Measurements from ENCODE around the gene PARVB.
"Not testable (repeated sequence)": the region's sequence is repeated elsewhere in the genome, so short reads cannot be mapped to it uniquely, and the experiment has no call there.

Gene PARVB

DNA sequence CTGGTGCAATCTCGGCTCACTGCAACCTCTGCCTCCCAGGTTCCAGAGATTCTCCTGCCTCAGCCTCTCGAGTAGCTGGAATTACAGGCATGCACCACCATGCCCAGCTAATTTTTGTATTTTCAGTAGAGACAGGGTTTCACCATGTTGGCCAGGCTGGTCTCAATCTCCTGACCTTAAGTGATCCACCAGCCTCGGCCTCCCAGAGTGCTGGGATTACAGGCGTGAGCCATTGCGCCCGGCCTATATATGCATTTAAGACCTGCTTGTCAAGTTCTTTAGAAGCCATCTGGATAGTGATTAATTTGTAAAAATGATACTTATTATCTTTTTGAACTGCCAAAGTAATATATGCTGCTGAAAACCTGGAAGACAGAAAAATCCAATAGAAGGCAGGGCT lies 86.6 kb downstream of the PARVB start:
- DNase-seq (ENCODE audit: low read depth): not testable (repeated sequence)

DNA sequence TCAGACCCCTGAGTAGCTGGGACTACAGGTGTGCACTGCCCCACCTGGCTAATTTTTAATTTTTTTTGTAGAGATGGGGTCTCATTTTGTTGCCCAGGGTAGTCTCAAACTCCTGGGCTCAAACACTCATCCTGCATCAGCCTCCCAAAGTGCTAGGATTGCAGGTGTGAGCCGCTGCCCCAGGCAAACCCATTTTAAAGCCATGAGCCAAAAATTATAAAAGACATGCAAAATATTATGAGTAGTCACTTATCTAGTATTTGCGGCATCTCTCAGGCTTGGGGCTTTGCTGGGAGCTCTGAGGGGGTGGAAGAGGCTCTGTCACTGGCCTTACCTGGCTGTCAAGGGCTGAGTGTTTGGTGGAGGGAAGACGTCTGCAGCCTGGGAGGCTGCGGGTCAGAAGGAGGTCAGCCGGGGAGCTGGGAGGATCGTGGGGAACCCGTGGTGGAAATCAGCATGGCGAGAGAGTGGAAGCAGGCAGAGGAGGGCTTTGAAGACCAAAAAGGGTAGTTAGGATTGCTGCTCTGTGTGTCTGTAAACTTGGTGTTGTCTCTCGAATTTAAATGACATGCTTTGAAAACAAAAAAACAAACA lies 87.6 kb downstream of the PARVB start:
- DNase-seq (ENCODE audit: low read depth): no peak

DNA sequence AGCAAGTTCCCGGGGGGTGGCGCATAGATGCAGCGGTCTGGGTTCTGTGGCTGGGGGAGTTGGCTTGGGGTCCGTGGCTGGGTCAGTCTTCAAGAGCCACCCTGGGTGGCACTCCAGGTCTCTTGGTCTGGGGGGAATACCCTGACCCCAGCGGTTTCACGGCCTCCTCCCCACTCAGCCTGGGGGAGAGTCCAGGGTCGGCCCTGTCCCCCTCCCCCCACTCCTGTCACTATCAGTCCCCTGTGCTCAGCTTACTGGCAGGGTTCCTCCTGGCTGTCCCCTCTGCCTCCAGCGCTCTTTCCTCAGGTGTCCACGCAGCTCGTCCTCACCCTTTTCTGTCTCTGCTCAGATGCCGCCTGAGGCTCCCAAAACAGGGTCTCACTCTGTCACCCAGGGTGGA lies 88.1 kb downstream of the PARVB start:
- DNase-seq (ENCODE audit: low read depth): no peak

DNA sequence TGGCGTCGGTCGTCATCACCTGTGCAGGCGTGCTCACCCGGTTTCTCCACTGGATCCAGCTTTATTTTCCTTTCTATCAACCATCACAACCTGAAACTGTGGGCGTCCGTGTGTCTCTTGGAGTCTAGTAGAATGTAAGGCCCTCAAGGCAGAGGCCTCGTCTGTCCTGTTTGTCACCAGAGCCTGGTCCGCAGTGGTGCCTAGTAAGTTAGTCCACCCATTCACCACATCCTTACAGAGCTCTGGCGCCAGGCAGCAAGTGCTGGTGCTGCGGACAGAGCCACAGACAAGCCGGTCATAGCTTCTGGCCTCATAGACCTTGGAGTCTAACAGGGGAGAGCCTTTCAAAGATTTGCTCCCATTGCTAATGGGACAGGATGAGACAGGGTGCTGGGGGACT lies 92.2 kb downstream of the PARVB start:
- DNase-seq (ENCODE audit: low read depth): no peak

DNA sequence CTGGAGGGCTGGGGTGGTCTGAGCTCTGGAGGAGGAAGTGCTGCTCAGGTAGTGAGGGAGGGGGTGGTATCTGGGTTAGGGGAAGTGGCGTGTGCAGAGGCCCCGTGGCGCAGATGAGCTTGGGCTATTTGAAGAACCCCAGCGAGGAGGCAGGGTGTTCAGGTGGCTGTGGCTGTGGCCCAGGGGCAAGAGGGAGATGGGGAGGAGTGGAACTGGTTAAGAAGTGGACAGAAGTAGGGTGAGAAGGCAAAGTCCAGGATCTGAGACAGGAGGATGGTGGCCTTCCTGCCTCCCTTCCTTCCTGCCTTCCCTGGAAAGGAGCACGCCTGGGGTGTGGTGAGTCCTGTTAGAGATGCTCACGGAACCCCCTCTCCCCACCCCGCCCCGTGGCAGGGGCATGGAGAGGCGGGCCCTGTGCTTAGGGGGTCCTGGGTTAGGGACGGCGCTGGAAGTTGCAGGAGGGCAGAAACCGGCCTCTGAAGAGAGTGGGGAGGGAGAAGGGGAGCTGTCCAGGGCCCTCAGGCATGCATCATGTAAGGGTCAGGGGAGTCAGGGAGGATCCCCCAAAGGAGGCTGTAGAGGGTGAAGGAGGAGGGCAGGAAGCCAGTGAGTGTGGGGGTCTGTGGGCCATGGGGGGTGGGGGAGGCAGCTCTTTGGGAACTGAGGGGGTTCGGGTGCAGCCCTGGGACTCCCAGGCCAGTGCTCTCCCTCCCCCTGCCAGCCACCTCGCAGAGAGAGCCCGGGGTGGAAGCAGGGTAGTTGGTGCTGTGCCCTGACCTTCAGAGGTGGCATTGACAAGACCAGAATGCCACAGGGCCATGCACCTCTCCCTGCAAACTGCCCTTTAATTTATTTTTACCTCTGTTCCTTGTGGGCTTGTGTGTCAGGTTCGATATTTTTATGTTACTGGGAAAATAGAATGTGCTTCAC lies 92.9 kb downstream of the PARVB start:
- no peak for DNase-seq (ENCODE audit: low read depth)

DNA sequence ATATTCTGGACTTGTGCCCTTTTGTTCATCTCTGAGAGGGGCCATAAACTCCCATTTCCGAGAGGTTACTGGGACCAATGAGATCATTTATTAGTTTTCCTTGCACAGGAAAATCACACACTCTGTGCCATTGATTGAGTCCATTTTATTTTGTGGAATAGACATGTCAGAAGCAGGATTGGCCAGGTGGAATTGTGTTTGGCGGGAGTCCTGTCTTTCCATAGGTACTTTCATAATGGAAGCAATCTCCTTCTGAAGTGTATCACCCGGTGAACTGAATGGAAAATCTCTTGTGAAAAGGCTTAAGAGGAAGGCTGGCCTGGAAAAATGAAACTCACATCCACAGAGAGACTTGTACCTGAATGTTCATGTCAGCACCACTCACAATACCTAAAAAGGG lies 93.6 kb downstream of the PARVB start:
- no peak for DNase-seq (ENCODE audit: low read depth)

DNA sequence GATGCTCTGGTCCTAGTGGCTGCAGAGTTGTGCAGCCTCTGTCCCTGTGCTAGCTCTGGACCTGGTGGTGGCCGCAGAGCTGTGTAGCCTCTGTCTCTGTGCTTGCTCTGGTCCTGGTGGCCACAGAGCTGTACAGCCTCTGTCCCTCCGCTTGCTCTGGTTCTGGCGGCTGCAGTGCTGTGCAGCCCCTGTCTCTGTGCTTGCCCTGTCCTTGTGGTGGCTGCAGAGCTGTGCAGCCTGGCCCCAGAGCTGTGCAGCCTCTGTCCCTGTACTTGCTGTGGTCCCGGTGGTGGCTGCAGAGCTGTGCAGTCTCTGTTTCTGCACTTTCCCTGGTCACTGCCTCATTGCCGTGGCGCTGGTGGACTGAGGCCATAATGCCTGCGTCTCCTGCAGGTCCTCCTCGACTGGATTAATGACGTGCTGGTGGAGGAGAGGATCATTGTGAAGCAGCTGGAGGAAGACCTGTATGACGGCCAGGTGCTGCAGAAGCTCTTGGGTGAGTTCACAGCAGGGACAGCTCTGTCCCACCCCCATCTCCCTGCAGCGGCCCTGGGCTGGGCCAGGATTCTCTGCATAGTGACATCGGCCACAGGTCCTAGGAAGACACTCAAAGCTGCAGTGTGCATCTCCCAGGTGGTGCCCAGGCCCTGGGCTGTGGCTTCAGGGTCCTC lies 94.7 kb downstream of the PARVB start:
- no peak for DNase-seq (ENCODE audit: low read depth)

DNA sequence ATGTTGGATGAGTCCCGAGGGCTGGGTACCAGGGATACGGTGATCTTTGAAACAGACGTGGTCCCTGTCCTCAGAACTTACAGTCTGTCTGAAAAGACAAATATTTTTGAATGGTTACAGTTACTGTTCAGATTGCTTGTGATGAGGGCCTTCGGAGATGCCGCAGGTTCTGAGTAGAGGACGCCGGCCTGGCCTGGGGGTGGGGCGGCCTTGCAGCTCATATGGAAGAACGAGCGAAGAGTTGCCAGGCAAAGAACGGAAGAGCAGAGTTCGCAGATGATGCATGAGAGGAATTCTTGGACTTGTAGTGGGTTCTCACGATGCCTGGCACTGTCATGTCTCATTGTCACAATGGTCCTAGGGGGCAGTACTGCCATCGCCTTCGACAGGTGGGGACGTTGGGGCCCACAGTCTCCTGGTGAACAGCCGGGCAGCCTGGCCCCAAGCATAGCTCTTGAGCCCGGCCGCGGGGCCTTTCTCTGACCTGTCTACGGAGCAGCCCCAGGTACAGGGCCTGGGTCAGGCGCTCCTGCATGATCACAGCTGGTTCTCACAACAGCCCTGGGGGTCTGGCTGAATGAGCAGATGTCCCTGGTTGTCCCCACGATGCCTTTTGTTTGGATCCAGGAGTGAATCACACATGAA lies 95.7 kb downstream of the PARVB start:
- DNase-seq (ENCODE audit: low read depth): no peak

DNA sequence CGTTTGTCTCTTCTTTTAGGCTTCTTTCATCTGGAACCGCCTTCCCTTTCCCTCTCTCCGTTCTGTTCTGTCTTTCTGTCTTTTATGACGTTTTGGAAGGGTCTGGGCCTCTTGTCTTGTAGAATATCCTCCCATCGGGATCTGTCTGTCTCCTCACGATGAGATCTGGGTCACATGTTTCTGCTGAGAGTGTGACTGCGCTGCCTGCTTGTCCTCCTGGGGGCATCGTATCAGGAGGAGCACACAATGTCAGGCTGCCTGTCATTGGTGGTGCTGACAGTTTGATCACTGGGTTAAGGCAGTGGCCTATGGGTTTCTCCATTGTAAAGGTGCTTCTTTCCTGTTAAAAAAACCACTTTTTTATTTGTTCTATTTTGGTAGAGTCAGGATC lies 96.2 kb downstream of the PARVB start:
- no peak for DNase-seq (ENCODE audit: low read depth)

DNA sequence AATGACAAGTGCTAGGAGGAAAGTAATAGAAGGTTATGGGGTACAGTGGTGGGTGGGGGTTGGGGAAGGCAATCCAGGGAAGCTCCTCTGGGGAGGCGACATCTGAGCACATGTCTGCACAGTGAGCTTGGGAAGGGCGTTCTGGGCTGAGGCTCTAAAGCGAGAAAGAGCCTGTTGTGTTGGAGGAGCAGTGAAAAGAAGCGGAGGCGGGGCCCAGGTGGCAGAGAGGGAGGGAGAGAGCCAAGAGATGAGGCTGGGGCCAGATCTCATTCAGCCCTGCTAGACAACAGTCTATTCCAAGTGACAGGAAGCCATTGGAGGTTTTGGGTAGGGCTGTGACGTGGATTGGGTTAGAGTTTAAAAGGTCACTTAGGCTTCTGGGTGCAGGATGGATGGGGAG lies 101.3 kb downstream of the PARVB start:
- DNase-seq (ENCODE audit: low read depth): no peak

DNA sequence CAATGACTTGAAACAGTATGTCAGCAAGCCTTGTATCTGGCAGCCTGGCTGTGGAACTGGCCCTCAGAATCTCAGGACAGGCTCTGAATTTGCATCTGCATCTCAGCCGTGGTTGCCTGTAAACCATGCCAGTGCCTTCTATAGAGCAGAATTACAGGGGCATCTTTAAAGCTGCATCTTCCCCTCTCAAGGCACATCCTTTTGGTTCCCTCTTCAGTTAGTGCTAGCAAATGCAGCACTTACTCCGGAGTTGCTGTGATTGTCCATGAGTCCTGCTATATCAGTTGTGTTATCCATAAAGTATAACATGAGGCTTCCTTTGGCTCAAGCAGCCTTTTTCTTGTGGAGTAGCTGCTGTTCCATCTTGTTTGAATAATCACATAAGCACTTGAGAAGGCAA lies 102.7 kb downstream of the PARVB start:
- no peak for DNase-seq (ENCODE audit: low read depth)

DNA sequence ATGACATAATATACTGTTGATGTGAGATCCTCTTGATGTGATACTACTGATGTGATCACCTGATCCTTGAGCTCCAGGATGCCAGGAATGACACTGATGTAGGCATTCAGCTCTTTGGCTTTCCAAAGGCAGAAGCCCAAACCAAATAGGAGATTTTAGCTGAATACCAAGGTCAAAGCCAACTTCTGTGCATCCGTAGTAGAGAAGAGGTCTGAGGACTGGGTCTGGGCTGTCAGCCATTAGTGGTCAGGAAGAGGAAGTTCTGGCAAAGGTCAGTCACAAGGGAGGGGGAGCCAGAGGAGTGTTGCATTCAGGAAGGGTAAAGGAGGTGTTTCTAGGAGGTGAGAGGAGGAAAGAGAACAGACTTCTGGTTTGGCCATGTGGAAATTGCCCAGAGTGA lies 103.3 kb downstream of the PARVB start:
- no peak for DNase-seq (ENCODE audit: low read depth)

DNA sequence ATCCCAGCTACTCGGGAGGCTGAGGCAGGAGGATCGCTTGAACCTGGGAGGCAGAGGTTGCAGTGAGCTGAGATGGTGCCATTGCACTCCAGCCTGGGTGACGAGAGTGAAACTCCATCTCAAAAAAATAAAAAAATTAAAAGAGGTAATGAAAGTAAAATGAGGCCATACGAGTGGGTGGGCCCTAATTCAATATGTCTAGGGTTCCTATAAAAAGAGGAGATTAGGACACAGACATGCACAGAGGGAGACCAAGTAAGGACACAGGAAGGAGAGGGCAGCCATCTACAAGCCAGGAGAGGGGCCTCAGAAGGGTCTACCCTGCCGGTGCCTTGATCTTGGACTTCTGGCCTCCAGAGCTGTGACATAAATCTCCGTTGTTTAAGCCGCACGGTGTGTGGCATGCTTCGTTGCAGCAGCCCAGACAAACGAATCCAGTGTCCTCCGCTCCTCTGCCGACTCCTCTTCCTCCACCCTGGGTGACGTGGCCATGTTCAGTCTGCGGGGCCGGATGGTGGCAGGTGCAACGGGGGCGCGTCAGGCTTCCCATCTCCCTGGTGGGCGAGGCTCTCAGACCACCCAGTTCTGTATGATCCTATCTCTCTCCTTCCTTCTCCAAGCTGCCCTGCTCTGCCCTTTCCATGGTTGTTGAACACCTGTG lies 105.0 kb downstream of the PARVB start:
- no peak for DNase-seq (ENCODE audit: low read depth)

DNA sequence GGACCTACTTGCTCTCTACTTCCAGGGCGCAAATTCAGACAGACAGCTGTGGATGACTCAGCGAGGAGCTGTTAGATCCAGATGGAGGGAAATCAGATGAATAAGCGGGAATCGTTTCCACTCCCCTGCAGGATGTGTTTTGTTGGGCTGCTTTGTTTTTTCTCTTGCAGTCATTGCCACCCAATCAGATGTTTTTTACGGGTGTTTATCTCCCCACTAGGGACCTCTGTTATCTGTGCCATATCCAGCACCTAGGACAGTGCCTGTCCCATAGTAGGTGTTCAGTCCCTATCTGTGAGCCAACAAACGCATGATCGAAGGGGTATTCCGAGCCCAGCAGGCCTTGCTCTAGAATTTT lies 105.5 kb downstream of the PARVB start:
- no peak for DNase-seq (ENCODE audit: low read depth)

DNA sequence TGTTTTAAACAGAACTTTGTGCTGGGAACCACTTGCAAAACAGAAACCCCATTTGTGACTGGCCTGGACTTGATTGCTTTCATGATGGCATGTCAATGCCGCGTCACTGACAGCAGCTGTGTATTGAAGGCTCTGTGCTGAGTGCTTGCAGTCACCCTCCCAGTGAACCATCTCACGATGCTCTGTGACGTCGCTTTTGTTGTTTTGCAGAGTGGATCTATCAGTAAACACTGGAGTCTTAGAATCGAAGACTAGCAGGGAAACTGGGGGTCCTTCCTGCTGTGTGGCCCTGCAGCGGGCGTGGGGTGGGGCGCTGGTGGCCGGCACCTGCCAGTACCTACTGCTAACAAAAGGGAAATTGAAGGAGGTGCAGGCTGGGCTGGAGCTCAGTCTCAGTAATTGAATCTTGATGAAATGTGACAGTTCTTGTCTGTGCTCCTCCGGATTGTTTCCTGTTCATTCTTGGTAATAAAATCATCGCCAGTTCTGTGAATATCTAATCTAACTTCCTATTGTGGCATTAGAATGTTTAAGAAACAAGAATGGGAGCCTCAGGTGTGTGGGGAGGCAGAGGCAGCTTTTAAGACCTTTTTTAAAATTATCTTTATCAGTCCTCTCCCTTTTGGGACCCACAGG lies 106.1 kb downstream of the PARVB start:
- no peak for DNase-seq (ENCODE audit: low read depth)

DNA sequence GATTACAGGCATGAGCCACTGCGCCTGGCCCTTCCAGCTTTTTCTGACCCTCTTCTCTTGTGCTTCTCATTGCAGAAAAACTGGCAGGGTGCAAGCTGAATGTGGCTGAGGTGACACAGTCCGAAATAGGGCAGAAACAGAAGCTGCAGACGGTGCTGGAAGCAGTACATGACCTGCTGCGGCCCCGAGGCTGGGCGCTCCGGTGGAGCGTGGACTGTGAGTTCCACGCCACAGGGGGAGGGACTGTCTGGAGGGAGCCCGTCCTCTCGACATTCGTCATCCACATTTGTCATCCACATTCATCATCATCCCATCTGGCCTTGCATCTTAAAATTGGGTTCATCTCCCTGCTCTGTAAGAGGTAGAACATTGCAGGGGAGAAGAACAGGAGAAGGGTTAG lies 107.3 kb downstream of the PARVB start:
- no peak for DNase-seq (ENCODE audit: low read depth)

DNA sequence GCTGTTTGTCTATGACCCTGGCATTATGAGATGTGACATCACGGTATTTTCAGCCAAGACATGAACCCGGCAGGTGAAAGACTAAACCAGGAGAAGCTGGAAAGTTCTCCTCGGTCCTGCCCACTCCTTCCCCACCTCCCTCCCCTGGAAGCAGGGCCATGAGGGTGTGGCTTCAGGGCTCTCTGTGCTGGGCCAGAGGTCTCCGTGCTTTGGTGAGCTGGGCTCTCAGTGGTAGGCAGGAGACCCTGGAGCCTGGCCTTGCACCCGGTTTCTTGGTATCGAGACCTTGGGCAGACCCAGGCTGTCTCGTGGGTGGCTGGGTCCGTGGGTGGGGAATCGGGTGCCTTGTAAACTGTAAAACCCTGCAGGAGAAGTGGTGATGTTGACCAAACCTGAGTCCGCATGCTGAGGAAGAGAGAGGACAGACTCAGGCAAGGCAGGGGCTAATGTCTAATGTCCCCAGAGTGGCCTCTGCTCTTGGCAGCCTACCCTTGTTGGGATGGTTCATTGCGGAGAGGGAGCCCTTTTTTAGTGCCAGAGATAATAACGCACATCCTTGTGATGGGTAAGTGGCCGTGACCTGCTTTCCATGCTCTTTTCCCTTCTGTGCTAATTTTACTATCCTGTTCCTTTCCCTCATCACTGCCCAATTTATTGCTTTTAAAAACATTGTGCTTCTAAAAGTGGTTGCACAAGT lies 108.0 kb downstream of the PARVB start:
- no peak for DNase-seq (ENCODE audit: low read depth)

DNA sequence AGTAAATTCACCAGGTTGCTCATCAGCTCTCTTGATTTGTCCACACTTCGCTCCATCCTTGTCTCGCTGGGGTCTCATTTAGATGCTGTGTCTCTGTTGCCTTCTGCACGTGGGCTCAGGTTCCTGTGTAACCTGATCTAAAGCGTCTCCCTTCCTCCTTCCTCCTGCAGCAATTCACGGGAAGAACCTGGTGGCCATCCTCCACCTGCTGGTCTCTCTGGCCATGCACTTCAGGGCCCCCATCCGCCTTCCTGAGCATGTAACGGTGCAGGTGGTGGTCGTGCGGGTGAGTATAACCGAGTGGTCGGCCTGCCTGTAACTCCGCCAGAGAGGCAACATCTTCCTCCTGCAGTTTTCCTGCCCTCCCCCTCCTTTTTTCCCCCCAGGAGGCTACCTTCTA lies 108.6 kb downstream of the PARVB start:
- DNase-seq (ENCODE audit: low read depth): no peak

DNA sequence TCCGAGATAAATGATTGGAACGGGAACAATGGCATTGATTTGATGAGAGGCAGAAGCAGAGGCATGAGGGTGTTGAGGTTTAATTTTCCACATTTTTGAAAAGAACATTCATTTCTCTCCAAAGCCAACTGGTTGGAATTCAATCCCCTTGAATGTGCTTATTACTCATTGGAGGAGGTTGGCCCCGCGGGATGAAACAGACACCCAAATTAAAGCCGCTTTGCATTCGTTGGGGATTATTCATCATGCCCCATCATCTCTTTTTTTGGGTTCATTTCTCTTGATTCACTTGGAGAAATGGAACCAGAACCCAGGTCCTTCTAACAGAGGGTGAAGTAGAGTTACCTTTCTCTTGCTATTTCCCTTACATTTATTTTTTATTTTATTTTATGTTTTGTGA lies 109.1 kb downstream of the PARVB start:
- DNase-seq (ENCODE audit: low read depth): no peak

DNA sequence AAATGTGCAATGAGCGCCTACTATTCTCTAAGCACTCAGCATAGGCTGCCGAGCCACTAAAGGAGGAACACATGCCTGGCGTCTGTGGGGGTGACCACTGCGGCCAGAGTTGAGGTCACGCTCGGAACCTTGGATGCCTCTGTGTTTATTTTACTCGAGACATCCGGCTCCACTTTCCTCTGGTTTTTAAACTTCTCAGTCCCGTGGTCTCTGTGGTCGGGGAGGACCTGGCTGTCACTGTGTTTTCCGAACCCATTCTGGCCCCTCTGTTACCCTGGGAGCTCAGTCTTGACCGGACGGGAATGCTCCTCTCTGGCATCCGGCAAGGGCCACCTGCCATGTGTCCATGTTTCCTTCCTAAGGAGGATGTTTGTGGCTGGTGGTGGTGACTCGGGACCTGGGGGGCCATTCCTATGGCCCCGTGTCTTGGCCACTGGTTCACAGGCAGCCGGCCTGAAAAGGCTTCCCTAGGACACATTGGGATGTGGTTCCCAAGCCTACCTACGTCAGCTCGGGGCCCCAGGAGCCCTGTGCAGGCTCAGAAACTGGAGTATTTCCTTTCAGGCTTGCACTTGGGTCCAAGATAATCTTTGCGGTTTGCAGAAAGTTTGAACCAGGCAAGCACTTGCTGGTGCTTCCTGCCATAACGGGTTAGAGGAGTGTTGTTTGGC lies 109.9 kb downstream of the PARVB start:
- no peak for DNase-seq (ENCODE audit: low read depth)

DNA sequence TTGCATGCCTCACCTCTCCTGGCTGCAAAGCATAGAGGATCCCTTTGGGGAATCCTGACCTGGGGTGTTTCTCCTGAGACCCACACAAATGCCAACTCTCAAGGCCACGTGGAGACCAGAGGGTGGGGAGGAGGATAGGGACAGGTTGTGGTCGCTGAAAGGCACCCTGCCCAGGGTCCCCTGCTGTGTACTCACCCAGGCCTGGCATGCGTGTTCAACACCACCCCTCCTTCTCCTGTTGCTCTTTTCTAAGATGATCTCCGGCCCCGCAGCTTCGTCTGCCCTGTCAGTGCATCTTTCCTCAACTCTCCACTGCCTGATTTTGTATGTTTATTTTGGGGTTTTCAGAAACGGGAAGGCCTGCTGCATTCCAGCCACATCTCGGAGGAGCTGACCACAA lies 112.0 kb downstream of the PARVB start:
- DNase-seq (ENCODE audit: low read depth): no peak
